Immature natural killer cell (primary cell): Measurements from ENCODE around the gene PRKAG2. TPM values are rescaled to one million over a fixed set of nuclear protein-coding genes. Genes with fewer than 3 reads are reported as not detected.

Experiments used
- DNase-seq, 3 donors: peaks; one replicate each; pipeline ENCODE4 v3.0.0; 2022; ENCODE audit warnings: mixed read lengths in 1 of 3
- H3K27ac Mint-ChIP-seq, 6 donors: one replicate each; pipeline ENCODE4 v1.8.0; 2020; ENCODE audit warnings: mixed read lengths in 6 of 6, mild to moderate bottlenecking in 5 of 6, inconsistent platforms in 4 of 6, moderate library complexity in 3 of 6
- H3K27me3 Mint-ChIP-seq, 3 donors: one replicate each; pipeline ENCODE4 v1.8.0; 2020 to 2021; ENCODE audit warnings: low read depth in 3 of 3, mild to moderate bottlenecking in 3 of 3, mixed read lengths in 3 of 3, moderate library complexity in 3 of 3, inconsistent platforms in 1 of 3
- H3K36me3 Mint-ChIP-seq, 3 donors: one replicate each; pipeline ENCODE4 v1.8.0; 2020; ENCODE audit warnings: mixed read lengths in 3 of 3, inconsistent platforms in 2 of 3, mild to moderate bottlenecking in 2 of 3
- H3K4me1 Mint-ChIP-seq, 2 donors: one replicate each; pipeline ENCODE4 v1.8.0; 2020; ENCODE audit warnings: inconsistent platforms in 2 of 2, mild to moderate bottlenecking in 2 of 2, mixed read lengths in 2 of 2, moderate library complexity in 1 of 2
- H3K4me3 Mint-ChIP-seq, 5 donors: one replicate each; pipeline ENCODE4 v1.8.0; 2020; ENCODE audit warnings: mild to moderate bottlenecking in 5 of 5, mixed read lengths in 5 of 5, inconsistent platforms in 3 of 5, moderate library complexity in 3 of 5
- H3K9me3 Mint-ChIP-seq, 6 donors: one replicate each; pipeline ENCODE4 v1.8.0; 2020; ENCODE audit warnings: mild to moderate bottlenecking in 6 of 6, mixed read lengths in 6 of 6, inconsistent platforms in 4 of 6, moderate library complexity in 3 of 6
- polyA plus RNA-seq, 3 donors: library from polyadenylated mRNA; unstranded; fragments of 300-500 nt; fragmentation: Illumina TruSeq; gene quantifications; one replicate each; pipeline ENCODE4 v1.2.3, GENCODE V29; 2021

PRKAG2 gene
- polyA plus RNA-seq, 3 donors from 2014 or later: 14.7 to 22.5 (median 19.1) TPM

GRCh38 chr7:151740081-151740851 lies 136.6 kb downstream of the PRKAG2 start:
- peaks cover 0 to 4% (median 1%) of the 10 kb centered on the region in 3 donors for H3K36me3 Mint-ChIP-seq
- no peak overlapping the region for H3K4me3 Mint-ChIP-seq
- no peak for DNase-seq
- H3K27me3 Mint-ChIP-seq: no peaks in the 10 kb centered on the region
- peak overlapping the region in 1 of 6 donors; percentile 0 for H3K27ac Mint-ChIP-seq
- peaks cover 18 to 19% of the 10 kb centered on the region in 2 donors for H3K4me1 Mint-ChIP-seq
- H3K9me3 Mint-ChIP-seq: no peaks in the 10 kb centered on the region

GRCh38 chr7:151738925-151739324 lies 138.0 kb downstream of the PRKAG2 start:
- H3K27me3 Mint-ChIP-seq: no peaks in the 10 kb centered on the region
- H3K27ac Mint-ChIP-seq: no peak overlapping the region
- peaks cover 0 to 4% (median 0%) of the 10 kb centered on the region in 3 donors for H3K36me3 Mint-ChIP-seq
- no peaks in the 10 kb centered on the region for H3K9me3 Mint-ChIP-seq
- no peak for DNase-seq
- H3K4me3 Mint-ChIP-seq: no peak overlapping the region
- peaks cover 12 to 16% of the 10 kb centered on the region in 2 donors for H3K4me1 Mint-ChIP-seq

GRCh38 chr7:151736403-151736909 lies 140.5 kb downstream of the PRKAG2 start:
- no peak overlapping the region for H3K4me3 Mint-ChIP-seq

GRCh38 chr7:151735851-151736402 lies 141.0 kb downstream of the PRKAG2 start:
- Mint-ChIP-seq H3K36me3 (peaks cover 0 to 4% (median 0%) of the 10 kb centered on the region in 3 donors), H3K27me3 (peaks cover 0 to 2% (median 0%) of the 10 kb centered on the region in 3 donors), H3K27ac (no peak overlapping the region), H3K4me3 (no peak overlapping the region), H3K4me1 (peaks cover 0 to 4% of the 10 kb centered on the region in 2 donors), H3K9me3 (no peaks in the 10 kb centered on the region)
- no peak for DNase-seq

More at GRCh38 chr7:151736403-151736909, 140.5 kb downstream of the PRKAG2 start:
- Mint-ChIP-seq H3K4me1 (peaks cover 0 to 4% of the 10 kb centered on the region in 2 donors), H3K27me3 (peaks cover 0 to 2% (median 0%) of the 10 kb centered on the region in 3 donors), H3K9me3 (no peaks in the 10 kb centered on the region), H3K36me3 (peaks cover 0 to 4% (median 0%) of the 10 kb centered on the region in 3 donors), H3K27ac (no peak overlapping the region)
- DNase-seq: no peak

- DNase-seq: no peak
- no peak overlapping the region for H3K4me3 Mint-ChIP-seq
- H3K27ac Mint-ChIP-seq: no peak overlapping the region
- no peaks in the 10 kb centered on the region for H3K9me3 Mint-ChIP-seq
- peaks cover 0 to 2% (median 0%) of the 10 kb centered on the region in 3 donors for H3K36me3 Mint-ChIP-seq
- H3K27me3 Mint-ChIP-seq: peaks cover 0 to 2% (median 0%) of the 10 kb centered on the region in 3 donors
- H3K4me1 Mint-ChIP-seq: peaks cover 0 to 4% of the 10 kb centered on the region in 2 donors
Measured at GRCh38 chr7:151735186-151735850, 141.6 kb downstream of the PRKAG2 start.

GRCh38 chr7:151732834-151733592 lies 143.9 kb downstream of the PRKAG2 start:
- Mint-ChIP-seq H3K27ac (no peak overlapping the region), H3K36me3 (no peaks in the 10 kb centered on the region)

GRCh38 chr7:151732292-151732691 lies 144.6 kb downstream of the PRKAG2 start:
- DNase-seq: no peak
- Mint-ChIP-seq H3K36me3 (no peaks in the 10 kb centered on the region), H3K27me3 (peaks cover 0 to 2% (median 0%) of the 10 kb centered on the region in 3 donors), H3K27ac (no peak overlapping the region), H3K9me3 (no peaks in the 10 kb centered on the region), H3K4me3 (no peak overlapping the region), H3K4me1 (peaks cover 0 to 2% of the 10 kb centered on the region in 2 donors)

More at GRCh38 chr7:151732834-151733592, 143.9 kb downstream of the PRKAG2 start:
- peaks cover 0 to 4% of the 10 kb centered on the region in 2 donors for H3K4me1 Mint-ChIP-seq
- H3K9me3 Mint-ChIP-seq: no peaks in the 10 kb centered on the region
- no peak for DNase-seq
- H3K27me3 Mint-ChIP-seq: peaks cover 0 to 2% (median 0%) of the 10 kb centered on the region in 3 donors
- H3K4me3 Mint-ChIP-seq: no peak overlapping the region

- Mint-ChIP-seq H3K36me3 (no peaks in the 10 kb centered on the region), H3K27ac (no peak overlapping the region), H3K4me3 (no peak overlapping the region), H3K9me3 (no peaks in the 10 kb centered on the region), H3K27me3 (peaks cover 0 to 7% (median 0%) of the 10 kb centered on the region in 3 donors), H3K4me1 (peaks cover 0 to 2% of the 10 kb centered on the region in 2 donors)
- DNase-seq: no peak
Measured at GRCh38 chr7:151731022-151731441, 145.9 kb downstream of the PRKAG2 start.

GRCh38 chr7:151730591-151730990 lies 146.3 kb downstream of the PRKAG2 start:
- H3K4me1 Mint-ChIP-seq: peaks cover 0 to 2% of the 10 kb centered on the region in 2 donors
- no peaks in the 10 kb centered on the region for H3K9me3 Mint-ChIP-seq
- peaks cover 0 to 7% (median 0%) of the 10 kb centered on the region in 3 donors for H3K27me3 Mint-ChIP-seq
- no peaks in the 10 kb centered on the region for H3K36me3 Mint-ChIP-seq
- DNase-seq: no peak
- no peak overlapping the region for H3K27ac Mint-ChIP-seq
- H3K4me3 Mint-ChIP-seq: no peak overlapping the region

- Mint-ChIP-seq H3K4me1 (no peaks in the 10 kb centered on the region), H3K9me3 (no peaks in the 10 kb centered on the region), H3K36me3 (no peaks in the 10 kb centered on the region), H3K27ac (no peak overlapping the region), H3K27me3 (peaks cover 0 to 7% (median 1%) of the 10 kb centered on the region in 3 donors), H3K4me3 (no peak overlapping the region)
- DNase-seq: no peak
Measured at GRCh38 chr7:151729521-151729921, 147.4 kb downstream of the PRKAG2 start.

GRCh38 chr7:151728746-151729145 lies 148.2 kb downstream of the PRKAG2 start:
- no peaks in the 10 kb centered on the region for H3K4me1 Mint-ChIP-seq
- H3K9me3 Mint-ChIP-seq: no peaks in the 10 kb centered on the region
- peaks cover 0 to 7% (median 1%) of the 10 kb centered on the region in 3 donors for H3K27me3 Mint-ChIP-seq
- no peak for DNase-seq
- H3K27ac Mint-ChIP-seq: peak overlapping the region in 1 of 6 donors; percentile 76
- no peaks in the 10 kb centered on the region for H3K36me3 Mint-ChIP-seq
- H3K4me3 Mint-ChIP-seq: no peak overlapping the region

- Mint-ChIP-seq H3K4me1 (no peaks in the 10 kb centered on the region), H3K9me3 (no peaks in the 10 kb centered on the region), H3K4me3 (no peak overlapping the region), H3K27ac (peak overlapping the region in 1 of 6 donors; percentile 76), H3K36me3 (no peaks in the 10 kb centered on the region), H3K27me3 (peaks cover 0 to 5% (median 1%) of the 10 kb centered on the region in 3 donors)
- no peak for DNase-seq
Measured at GRCh38 chr7:151728286-151728660, 148.6 kb downstream of the PRKAG2 start.

GRCh38 chr7:151727579-151728285 lies 149.2 kb downstream of the PRKAG2 start:
- DNase-seq: no peak

More at GRCh38 chr7:151727579-151728285, 149.2 kb downstream of the PRKAG2 start:
- Mint-ChIP-seq H3K27me3 (peaks cover 0 to 5% (median 1%) of the 10 kb centered on the region in 3 donors), H3K4me3 (no peak overlapping the region), H3K4me1 (no peaks in the 10 kb centered on the region), H3K36me3 (no peaks in the 10 kb centered on the region), H3K27ac (no peak overlapping the region), H3K9me3 (no peaks in the 10 kb centered on the region)
